Suprapubic skin (tissue), 4 donors: Measurements from ENCODE around the gene VPS39. TPM values are rescaled to one million over a fixed set of nuclear protein-coding genes. Genes with fewer than 3 reads are reported as not detected.
"Not testable (repeated sequence)": the region's sequence is repeated elsewhere in the genome, so short reads cannot be mapped to it uniquely, and the experiment has no call there.

Experiments
- DNase-seq, 2 donors: peaks; one replicate each; pipeline ENCODE4 v3.0.0-alpha.2; 2019; ENCODE audit warnings: low spot score in 2 of 2
- H3K27ac ChIP-seq: fragments of 200-600 bp; sonication (generic); one replicate; pipeline ENCODE4 v1.5.1; 2019
- H3K27me3 ChIP-seq: fragments of 200-600 bp; sonication (generic); one replicate; pipeline ENCODE4 v1.5.1; 2019
- H3K36me3 ChIP-seq: fragments of 200-600 bp; sonication (generic); one replicate; pipeline ENCODE4 v1.5.1; 2019
- H3K4me1 ChIP-seq: fragments of 200-600 bp; sonication (generic); one replicate; pipeline ENCODE4 v1.5.1; 2019
- H3K4me3 ChIP-seq: fragments of 200-600 bp; sonication (generic); one replicate; pipeline ENCODE4 v1.5.1; 2019; ENCODE audit warnings: mild to moderate bottlenecking
- H3K9me3 ChIP-seq: fragments of 200-600 bp; sonication (generic); one replicate; pipeline ENCODE4 v1.5.1; 2019
- CTCF ChIP-seq, 2 donors: fragments of 200-600 bp in 1 of 2; fragments of 450-650 bp in 1 of 2; sonication (generic) in 1 of 2; IDR thresholded peaks; one replicate each; pipeline ENCODE4 v1.5.1; 2016 to 2019; ENCODE audit warnings: antibody characterized with exemption in 2 of 2, mild to moderate bottlenecking in 1 of 2, moderate library complexity in 1 of 2
- EP300 ChIP-seq: sonication (generic); formaldehyde crosslinking; IDR thresholded peaks from one replicate; pipeline ENCODE4 v1.6.1; 2017; ENCODE audit warnings: antibody characterized with exemption
- POLR2A ChIP-seq, 2 donors: fragments of 450-650 bp; IDR thresholded peaks; one replicate each; pipeline ENCODE4 v1.6.1; 2017; ENCODE audit warnings: antibody characterized with exemption in 2 of 2, mild to moderate bottlenecking in 2 of 2, moderate library complexity in 2 of 2
- POLR2AphosphoS5 ChIP-seq, 3 donors: sonication (generic); formaldehyde crosslinking; IDR thresholded peaks; one replicate each; pipeline ENCODE4 v1.6.1; 2017; ENCODE audit warnings: antibody characterized with exemption in 3 of 3
- WGBS: methylation state at CpG from one replicate; pipeline ENCODE4 v1.1.5; 2018; 5-methylcytosine and 5-hydroxymethylcytosine counted together
- total RNA-seq, 4 donors: library from RNA; depleted of rRNA; stranded (reverse); fragments of >200 nt; gene quantifications; one replicate each; pipeline ENCODE4 v1.1.0, GENCODE V29; 2016

The VPS39 gene
- total RNA-seq, 4 donors from 2014 or later, result 44.9 to 158 (median 74.4) TPM

- Histone ChIP-seq H3K4me1 (no peaks in the 10 kb centered on the region), H3K4me3 (no peak overlapping the region), H3K36me3 (peaks cover 85% of the 10 kb centered on the region), H3K27me3 (no peaks in the 10 kb centered on the region), H3K27ac (no peak overlapping the region), H3K9me3 (no peaks in the 10 kb centered on the region)
- TF ChIP-seq EP300, result no peak
- TF ChIP-seq POLR2A (IDR thresholded peaks at IDR 0.05), result no peak
- no peak for TF ChIP-seq CTCF (IDR thresholded peaks at IDR 0.05)
- TF ChIP-seq POLR2AphosphoS5 (IDR thresholded peaks at IDR 0.05), result no peak
- 80% methylated on average over 5 of the region's 5 CpGs for WGBS
- DNase-seq, result no peak
These were observed 24.5 kb upstream of the VPS39 start for GRCh38 chr15:42232606-42233005.

- WGBS, result 77% methylated on average over 1 of the region's 1 CpG
These were observed 23.0 kb upstream of the VPS39 start for GRCh38 chr15:42231088-42231487.

GRCh38 chr15:42228981-42229380, 20.9 kb upstream of the VPS39 start:
- peaks cover 90% of the 10 kb centered on the region for H3K36me3 ChIP-seq

More at GRCh38 chr15:42231088-42231487, 23.0 kb upstream of the VPS39 start:
- no peak overlapping the region for H3K27ac ChIP-seq
- no peak for DNase-seq
- H3K27me3 ChIP-seq, result no peaks in the 10 kb centered on the region
- H3K9me3 ChIP-seq, result no peaks in the 10 kb centered on the region
- no peak overlapping the region for H3K4me3 ChIP-seq
- H3K4me1 ChIP-seq, result no peaks in the 10 kb centered on the region
- no peak for TF ChIP-seq POLR2AphosphoS5 (IDR thresholded peaks at IDR 0.05)
- TF ChIP-seq CTCF (IDR thresholded peaks at IDR 0.05), result no peak
- no peak for TF ChIP-seq EP300
- TF ChIP-seq POLR2A (IDR thresholded peaks at IDR 0.05), result no peak
- H3K36me3 ChIP-seq, result peaks cover 86% of the 10 kb centered on the region

GRCh38 chr15:42228036-42228435, 19.9 kb upstream of the VPS39 start:
- Histone ChIP-seq H3K36me3 (peaks cover 88% of the 10 kb centered on the region), H3K4me3 (no peak overlapping the region), H3K4me1 (no peaks in the 10 kb centered on the region), H3K27me3 (no peaks in the 10 kb centered on the region), H3K9me3 (no peaks in the 10 kb centered on the region), H3K27ac (no peak overlapping the region)
- 57% methylated on average over 1 of the region's 1 CpG for WGBS
- TF ChIP-seq CTCF (IDR thresholded peaks at IDR 0.05), result no peak
- no peak for TF ChIP-seq POLR2AphosphoS5 (IDR thresholded peaks at IDR 0.05)
- no peak for TF ChIP-seq EP300
- TF ChIP-seq POLR2A (IDR thresholded peaks at IDR 0.05), result no peak
- DNase-seq, result no peak

More at GRCh38 chr15:42228981-42229380, 20.9 kb upstream of the VPS39 start:
- not testable (repeated sequence) for H3K27me3 ChIP-seq, H3K9me3 ChIP-seq, H3K4me3 ChIP-seq, H3K27ac ChIP-seq, DNase-seq, H3K4me1 ChIP-seq
- WGBS, result 94% methylated on average over 5 of the region's 5 CpGs

- TF ChIP-seq CTCF (IDR thresholded peaks at IDR 0.05) (no peak), POLR2AphosphoS5 (IDR thresholded peaks at IDR 0.05) (no peak), EP300 (no peak)
- no peaks in the 10 kb centered on the region for H3K27me3 ChIP-seq
- H3K4me1 ChIP-seq, result no peaks in the 10 kb centered on the region
- no peaks in the 10 kb centered on the region for H3K9me3 ChIP-seq
- no peak for DNase-seq
- no peak overlapping the region for H3K27ac ChIP-seq
- WGBS, result 95% methylated on average over 5 of the region's 5 CpGs
- H3K4me3 ChIP-seq, result no peak overlapping the region
- H3K36me3 ChIP-seq, result peaks cover 86% of the 10 kb centered on the region
These were observed 18.5 kb upstream of the VPS39 start for GRCh38 chr15:42226648-42227047.

GRCh38 chr15:42220216-42220615, 12.1 kb upstream of the VPS39 start:
- no peak for TF ChIP-seq POLR2AphosphoS5 (IDR thresholded peaks at IDR 0.05)
- TF ChIP-seq POLR2A (IDR thresholded peaks at IDR 0.05), result no peak
- TF ChIP-seq EP300, result no peak
- no peak overlapping the region for H3K27ac ChIP-seq
- no peaks in the 10 kb centered on the region for H3K4me1 ChIP-seq
- 50% methylated on average over 2 of the region's 2 CpGs for WGBS
- no peak overlapping the region for H3K4me3 ChIP-seq
- no peak for DNase-seq
- H3K27me3 ChIP-seq, result no peaks in the 10 kb centered on the region
- H3K36me3 ChIP-seq, result peaks cover 90% of the 10 kb centered on the region
- H3K9me3 ChIP-seq, result no peaks in the 10 kb centered on the region
